Panc1 (cell line): ENCODE measurements around the gene PRKG1. TPM values are rescaled to one million over a fixed set of nuclear protein-coding genes. Genes with fewer than 3 reads are reported as not detected.

Source experiments
- ATAC-seq: fragments of 200-7000 bp; cut with Tn5 transposase; 2 replicates; pipeline ENCODE4 v1.9.1; 2020; ENCODE audit warnings: mild to moderate bottlenecking, moderate library complexity
- BruUV-seq: library from RNA; stranded (reverse); fragments of 400-500 nt; replicated peaks from 2 replicates; lab custom pipeline; 2021; lab: Mats Ljungman, UMichigan
- CTCF ChIA-PET: fragments of 300-600 bp; sonication (Branson Sonifier 250); formaldehyde crosslinking; loops from one replicate; lab custom pipeline; 2022; ENCODE audit warnings: antibody characterized with exemption; lab: Charles Lee
- POLR2A ChIA-PET: fragments of 300-600 bp; sonication (Branson Sonifier 250); formaldehyde crosslinking; loops from one replicate; lab custom pipeline; 2022; ENCODE audit warnings: antibody characterized with exemption; lab: Charles Lee
- DNase-seq: peaks from one replicate; pipeline ENCODE4 v3.0.0-alpha.2; 2010; ENCODE audit warnings: low read depth, low spot score
- H3K27ac ChIP-seq: 2 replicates; pipeline ENCODE4 v1.5.1; 2011; ENCODE audit warnings: mild to moderate bottlenecking, low read length, inconsistent platforms
- H3K27me3 ChIP-seq: fragments of 200-500 bp; sonication (Bioruptor generic); 2 replicates; pipeline ENCODE4 v1.6.0; 2014; ENCODE audit warnings: low read length, inconsistent platforms; ENCODE audit not compliant: control insufficient read depth, insufficient read depth
- H3K36me3 ChIP-seq: fragments of 200-500 bp; sonication (Bioruptor generic); 2 replicates; pipeline ENCODE4 v1.5.1; 2014; ENCODE audit warnings: inconsistent platforms, mild to moderate bottlenecking, low read length, moderate library complexity; ENCODE audit not compliant: control insufficient read depth, insufficient read depth
- H3K4me1 ChIP-seq: 2 replicates; pipeline ENCODE4 v1.5.1; 2011; ENCODE audit warnings: inconsistent platforms, mild to moderate bottlenecking, low read length, moderate library complexity; ENCODE audit not compliant: control insufficient read depth, insufficient read depth
- H3K4me3 ChIP-seq, 2 experiments: 2 replicates each; pipeline ENCODE4 v1.5.1; 2011 to 2012; ENCODE audit warnings: low read depth in 2 of 2, low read length in 2 of 2, mild to moderate bottlenecking in 2 of 2, inconsistent platforms in 1 of 2, moderate library complexity in 1 of 2
- H3K9me3 ChIP-seq: fragments of 200-500 bp; sonication (Bioruptor generic); 2 replicates; pipeline ENCODE4 v1.5.1; 2014; ENCODE audit warnings: low read depth, mild to moderate bottlenecking, inconsistent platforms, low read length, moderate library complexity; ENCODE audit not compliant: control insufficient read depth, insufficient read depth
- CTCF ChIP-seq: fragments of 450-650 bp; IDR thresholded peaks from 2 replicates; pipeline ENCODE4 v1.5.1; 2017; ENCODE audit warnings: mild to moderate bottlenecking
- POLR2AphosphoS5 ChIP-seq: IDR thresholded peaks from 2 replicates; pipeline ENCODE4 v1.6.1; 2012; ENCODE audit warnings: mild to moderate bottlenecking, low read depth, low read length, moderate library complexity
- REST ChIP-seq, 2 experiments: IDR thresholded peaks; 2 replicates each; pipeline ENCODE4 v1.6.1; 2011 to 2012; ENCODE audit warnings: low read depth in 2 of 2, control low read depth in 1 of 2, low read length in 1 of 2, mild to moderate bottlenecking in 1 of 2, moderate library complexity in 1 of 2; ENCODE audit not compliant: insufficient read depth in 1 of 2
- SIN3A ChIP-seq: IDR thresholded peaks from 2 replicates; pipeline ENCODE4 v1.6.1; 2012; ENCODE audit warnings: low read depth, mild to moderate bottlenecking, low read length, moderate library complexity, borderline replicate concordance; ENCODE audit not compliant: insufficient read depth
- TCF7L2 ChIP-seq: IDR thresholded peaks from 2 replicates; pipeline ENCODE4 v1.6.1; 2011; ENCODE audit warnings: mild to moderate bottlenecking, low read depth, low read length, inconsistent platforms
- in situ Hi-C: cut with HindIII; loops from 2 replicates; pipeline ENCODE4 v1.10.0; 2016; ENCODE audit warnings: low sequenced_read_pairs, low pct_unique_long_range_greater_than_20kb
- intact Hi-C: fragments of 100-400 bp; cut with micrococcal nuclease; formaldehyde crosslinking; loops from one replicate; pipeline ENCODE4 v1.10.0; 2022; ENCODE audit not compliant: unreplicated experiment
- total RNA-seq: library from RNA; stranded (reverse); gene quantifications from one replicate; pipeline ENCODE4 v1.2.1, GENCODE V29; 2021; ENCODE audit not compliant: unreplicated experiment

PRKG1 gene
- total RNA-seq, 1 experiment from 2014 or later = 0.92 TPM

GRCh38 chr10:51564896-51565510 is 490.7 kb downstream of the PRKG1 start:
- Histone ChIP-seq H3K9me3 (no peaks in the 10 kb centered on the region), H3K27ac (no peak overlapping the region), H3K4me1 (no peaks in the 10 kb centered on the region), H3K36me3 (no peaks in the 10 kb centered on the region), H3K4me3 (no peak overlapping the region), H3K27me3 (no peaks in the 10 kb centered on the region)
- POLR2A ChIA-PET = no interaction called here
- no peak for TF ChIP-seq POLR2AphosphoS5
- intact Hi-C loops (no loop called here), in situ Hi-C loops (no loop called here)
- CTCF ChIA-PET = no interaction called here
- no TSS peak for BruUV-seq
- no peak for DNase-seq
- ATAC-seq = no peak

GRCh38 chr10:51567271-51567670 is 493.0 kb downstream of the PRKG1 start:
- Histone ChIP-seq H3K27ac (no peak overlapping the region), H3K4me3 (no peak overlapping the region), H3K4me1 (no peaks in the 10 kb centered on the region), H3K27me3 (no peaks in the 10 kb centered on the region), H3K36me3 (no peaks in the 10 kb centered on the region), H3K9me3 (no peaks in the 10 kb centered on the region)
- in situ Hi-C loops (no loop called here), intact Hi-C loops (no loop called here)
- DNase-seq (no peak), ATAC-seq (no peak)
- ChIA-PET POLR2A (no interaction called here), CTCF (no interaction called here)
- TF ChIP-seq REST (IDR thresholded peaks at IDR 0.05; ENCODE audit: insufficient read depth in 1 of 2, low read depth in 2 of 2, low read length in 1 of 2) = no peak
- BruUV-seq = no TSS peak

GRCh38 chr10:51569467-51569866 is 495.2 kb downstream of the PRKG1 start:
- CTCF ChIA-PET = no interaction called here
- TF ChIP-seq CTCF = no peak
- no peak for TF ChIP-seq TCF7L2
- TF ChIP-seq POLR2AphosphoS5 = no peak
- no peak for TF ChIP-seq REST (IDR thresholded peaks at IDR 0.05; ENCODE audit: insufficient read depth in 1 of 2, low read depth in 2 of 2, low read length in 1 of 2)
- no peak for TF ChIP-seq SIN3A
- DNase-seq (no peak), ATAC-seq (no peak)
- Histone ChIP-seq H3K4me3 (no peak overlapping the region), H3K27me3 (no peaks in the 10 kb centered on the region), H3K27ac (no peak overlapping the region), H3K4me1 (no peaks in the 10 kb centered on the region), H3K36me3 (no peaks in the 10 kb centered on the region), H3K9me3 (no peaks in the 10 kb centered on the region)
- POLR2A ChIA-PET = no interaction called here
- in situ Hi-C loops (no loop called here), intact Hi-C loops (no loop called here)
- no TSS peak for BruUV-seq
